HK-2 (cell line): Measurements from ENCODE around the gene COPB1.

ENCODE experiments used
- DNase-seq: peaks from one replicate; pipeline ENCODE4 v3.0.0-alpha.2; 2018; ENCODE audit not compliant: unreplicated experiment

The COPB1 gene

GRCh38 chr11:14425621-14426020 lies 74.0 kb downstream of the COPB1 start:
- no peak for DNase-seq

GRCh38 chr11:14424096-14424495 lies 75.5 kb downstream of the COPB1 start:
- no peak for DNase-seq

DNA sequence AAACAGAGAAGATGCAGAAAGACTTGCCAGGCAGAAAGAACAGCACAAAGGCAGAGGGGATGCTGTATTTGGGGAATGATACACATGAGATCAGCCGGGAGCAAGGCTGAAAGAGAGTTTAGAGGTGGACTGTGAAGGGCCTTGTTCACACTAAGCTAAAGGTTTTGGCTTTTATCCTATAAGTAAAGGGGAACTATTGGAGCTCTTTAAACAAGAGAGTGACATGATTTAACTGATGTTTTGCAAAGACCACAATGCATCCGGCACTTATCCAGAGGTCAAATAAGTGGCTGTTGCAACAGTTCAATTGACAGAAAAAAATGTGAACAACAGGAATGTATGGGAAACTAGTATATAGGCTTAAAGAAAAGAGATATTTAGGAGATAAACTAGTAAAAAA lies 76.0 kb downstream of the COPB1 start:
- DNase-seq, result no peak

DNA sequence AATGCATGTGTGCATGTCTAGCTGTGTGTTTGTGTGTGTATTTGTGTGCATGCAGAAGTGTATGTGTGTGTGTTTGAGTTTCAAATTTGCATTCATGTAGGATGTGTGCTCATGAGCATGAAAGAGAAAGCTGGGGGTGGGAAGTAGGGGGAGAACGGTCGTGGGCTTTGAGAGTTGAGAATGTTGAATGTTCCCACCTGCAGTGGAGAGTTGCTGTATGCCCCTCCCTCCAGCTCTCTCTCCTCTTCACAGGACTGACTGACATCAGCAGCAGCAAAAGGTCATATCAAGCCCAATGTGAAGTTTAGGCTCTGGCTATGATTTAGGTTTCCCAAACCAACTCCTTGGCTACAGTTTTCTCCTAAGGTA lies 76.8 kb downstream of the COPB1 start:
- DNase-seq, result no peak

- DNase-seq, result peak; percentile 92
These were observed 77.4 kb downstream of the COPB1 start for GRCh38 chr11:14422052-14422813.

GRCh38 chr11:14420223-14420622 lies 79.4 kb downstream of the COPB1 start:
- no peak for DNase-seq

GRCh38 chr11:14418801-14419417 lies 80.7 kb downstream of the COPB1 start:
- no peak for DNase-seq

- DNase-seq, result no peak
These were observed 81.8 kb downstream of the COPB1 start for GRCh38 chr11:14417617-14418374.

DNA sequence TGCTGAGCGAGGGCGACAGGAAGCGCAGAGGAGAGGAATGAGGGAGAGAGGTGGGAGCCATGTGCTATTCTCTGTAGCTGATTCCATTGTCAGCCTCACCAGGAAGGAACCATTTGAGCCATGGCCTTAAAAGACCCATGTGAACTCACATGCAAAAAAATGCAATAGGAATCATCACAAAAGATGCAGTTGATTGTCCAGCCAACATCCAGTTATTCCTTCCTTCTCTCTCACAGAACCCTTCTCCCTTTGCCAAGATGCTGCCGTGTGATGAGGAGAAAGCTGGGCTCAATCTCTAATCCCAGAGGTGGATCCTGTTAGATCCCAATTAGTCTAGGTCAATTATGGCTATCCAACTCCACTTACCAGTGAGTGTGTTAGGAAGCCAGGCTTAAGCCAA lies 82.4 kb downstream of the COPB1 start:
- no peak for DNase-seq

DNA sequence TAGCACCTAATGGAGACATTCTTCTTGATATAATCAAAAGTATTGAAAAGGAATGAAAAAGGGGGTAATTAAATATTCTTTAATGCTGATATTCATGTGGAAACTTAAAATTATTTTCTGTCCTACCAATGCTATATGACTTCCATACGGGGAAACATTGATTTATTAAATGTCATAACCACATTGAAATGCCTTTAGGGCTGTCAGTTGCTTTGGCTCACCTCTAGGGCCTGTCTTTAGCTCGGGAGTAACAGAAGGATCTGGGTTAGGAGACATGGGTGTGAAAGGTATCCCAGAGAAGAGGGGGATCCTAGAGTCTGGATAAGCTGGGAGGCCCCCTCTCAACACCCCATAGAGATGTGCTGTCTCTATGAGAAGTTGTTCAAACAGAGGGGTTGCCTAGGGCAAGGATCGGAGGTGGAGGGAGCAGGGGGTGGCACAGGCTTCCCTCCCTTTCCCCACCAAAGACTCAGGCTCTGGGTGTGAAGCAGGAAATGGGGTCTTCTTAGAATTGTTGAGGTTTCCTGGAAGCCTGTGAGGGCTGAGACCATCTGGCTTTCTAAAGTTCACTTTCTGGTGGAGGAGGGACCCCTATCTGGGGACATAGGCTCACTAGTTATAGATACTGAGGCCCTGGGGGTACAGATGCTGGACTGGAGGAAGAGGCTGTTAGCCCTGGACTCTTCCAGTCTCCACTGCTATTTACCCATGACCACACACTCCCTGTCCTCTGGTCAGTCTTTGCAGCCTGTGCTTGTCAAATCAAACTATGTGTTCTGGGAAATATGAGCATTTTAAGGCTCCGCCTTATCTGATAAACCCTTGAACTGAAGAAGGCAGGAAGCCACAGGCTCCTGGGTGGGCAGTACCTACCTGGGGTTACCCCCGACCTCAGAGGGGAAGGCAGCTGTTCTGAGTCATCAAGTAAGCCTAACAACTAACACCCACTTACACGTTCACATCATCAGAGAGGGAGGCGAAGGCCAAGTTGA lies 84.8 kb downstream of the COPB1 start:
- peak; percentile 38 for DNase-seq

DNA sequence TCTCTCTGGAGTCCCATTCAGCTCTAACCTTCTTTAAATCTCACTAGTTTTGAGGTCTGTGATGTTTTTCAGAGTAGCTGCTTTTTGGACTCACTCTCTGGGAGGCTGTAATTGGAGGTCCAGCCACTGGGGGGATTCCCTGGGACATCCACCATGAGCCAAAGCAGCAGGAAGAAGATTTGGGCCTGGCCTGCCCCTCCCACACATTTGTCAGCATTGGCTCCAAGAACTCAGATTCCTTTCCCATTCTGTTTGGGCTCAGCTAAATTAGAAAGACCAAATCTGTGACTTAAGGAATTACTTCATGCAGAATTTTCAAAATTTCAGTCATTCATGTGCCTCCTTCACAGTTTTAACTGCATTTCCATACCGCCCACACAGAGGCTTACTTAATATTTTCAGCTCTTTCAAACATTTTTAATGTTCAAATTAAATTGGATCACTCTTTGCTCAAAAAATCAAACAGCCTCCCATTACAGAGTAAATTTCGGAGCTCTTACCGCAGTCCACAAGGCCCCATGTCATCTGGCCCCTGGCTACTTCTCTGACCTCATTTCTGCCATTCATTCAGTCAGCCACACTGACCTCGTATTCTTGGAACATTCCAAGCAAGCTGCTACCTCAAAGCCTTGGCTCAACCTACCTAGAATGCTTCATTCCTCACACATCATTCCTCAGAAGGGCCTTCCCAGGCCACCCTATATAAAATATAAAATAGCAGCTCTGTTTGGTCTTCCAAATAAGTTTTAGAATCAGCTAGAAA lies 86.1 kb downstream of the COPB1 start:
- no peak for DNase-seq

GRCh38 chr11:14411818-14412217 lies 87.8 kb downstream of the COPB1 start:
- no peak for DNase-seq

GRCh38 chr11:14409891-14410290 lies 89.7 kb downstream of the COPB1 start:
- no peak for DNase-seq

DNA sequence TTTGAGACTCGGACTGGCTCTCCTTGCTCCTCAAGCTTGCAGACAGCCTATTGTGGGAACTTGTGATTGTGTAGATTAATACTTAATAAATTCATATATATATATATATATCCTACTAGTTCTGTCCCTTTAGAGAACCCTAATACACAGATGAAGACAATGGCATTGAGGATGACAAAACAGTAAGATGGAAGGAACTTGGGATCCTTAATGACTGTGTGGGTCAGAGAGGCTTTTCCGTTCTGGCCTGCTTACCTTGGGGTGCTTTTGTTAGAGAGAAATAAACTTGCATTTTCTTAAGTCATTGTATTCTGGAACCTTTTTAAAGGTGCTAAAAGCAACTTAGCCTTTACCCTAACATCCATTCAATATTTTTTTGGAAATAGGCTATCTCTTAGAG lies 91.0 kb downstream of the COPB1 start:
- DNase-seq, result no peak
